NCI-H1694 treated with DMSO at 0.1 percent for 48 hours (cell line): Measurements from ENCODE around the gene LUC7L2.
"Not testable (repeated sequence)": the region's sequence is repeated elsewhere in the genome, so short reads cannot be mapped to it uniquely, and the experiment has no call there.

Experiments
- DNase-seq: peaks from one replicate; lab custom pipeline; 2025; lab: John Stamatoyannopoulos, UW

The LUC7L2 gene

GRCh38 chr7:139359366-139360209 is at the start of gene LUC7L2:
TSS of gene LUC7L2 (plus strand) at chr7:139359894. CDS start at chr7:139360262, 368 bp downstream.
- DNase-seq: peak; percentile 96

GRCh38 chr7:139317939-139318505 is 41.7 kb upstream of the LUC7L2 start:
- no peak for DNase-seq

GRCh38 chr7:139321071-139321745 is 38.5 kb upstream of the LUC7L2 start:
- DNase-seq: no peak

- not testable (repeated sequence) for DNase-seq
Observed at GRCh38 chr7:139324709-139325108, 35.0 kb upstream of the LUC7L2 start.

GRCh38 chr7:139328375-139328774 is 31.3 kb upstream of the LUC7L2 start:
- DNase-seq: no peak

- DNase-seq: no peak
Observed at GRCh38 chr7:139329119-139329518, 30.6 kb upstream of the LUC7L2 start.

- DNase-seq: no peak
Observed at GRCh38 chr7:139330333-139331030, 29.2 kb upstream of the LUC7L2 start.

- no peak for DNase-seq
Observed at GRCh38 chr7:139332697-139333359, 26.9 kb upstream of the LUC7L2 start.

- not testable (repeated sequence) for DNase-seq
Observed at GRCh38 chr7:139333443-139333842, 26.3 kb upstream of the LUC7L2 start.

- no peak for DNase-seq
Observed at GRCh38 chr7:139334399-139335150, 25.1 kb upstream of the LUC7L2 start.

- DNase-seq: no peak
Observed at GRCh38 chr7:139339025-139339424, 20.7 kb upstream of the LUC7L2 start.

- DNase-seq: no peak
Observed at GRCh38 chr7:139339698-139340036, 20.0 kb upstream of the LUC7L2 start.

GRCh38 chr7:139340037-139340807 is 19.5 kb upstream of the LUC7L2 start:
- DNase-seq: peak; percentile 99

GRCh38 chr7:139340808-139341057 is 19.0 kb upstream of the LUC7L2 start:
- DNase-seq: no peak

- peak; percentile 83 for DNase-seq
Observed at GRCh38 chr7:139341058-139341775, 18.5 kb upstream of the LUC7L2 start, which contains the start of gene FMC1. TSS of gene FMC1 (plus strand) at chr7:139341337. CDS start at chr7:139341385, 48 bp downstream.

GRCh38 chr7:139341776-139342226 is 17.9 kb upstream of the LUC7L2 start:
- peak; percentile 93 for DNase-seq

GRCh38 chr7:139345042-139345441 is 14.7 kb upstream of the LUC7L2 start:
- DNase-seq: no peak

- DNase-seq: no peak
Observed at GRCh38 chr7:139351027-139351426, 8.7 kb upstream of the LUC7L2 start.

GRCh38 chr7:139354729-139355128 is 5.0 kb upstream of the LUC7L2 start:
- DNase-seq: no peak

- no peak for DNase-seq
Observed at GRCh38 chr7:139355320-139355719, 4.4 kb upstream of the LUC7L2 start.
